Aorta (tissue), 5 donors: ENCODE measurements around the gene ZNF740. TPM values are rescaled to one million over a fixed set of nuclear protein-coding genes. Genes with fewer than 3 reads are reported as not detected.

ENCODE experiments used
- ATAC-seq: fragments of 200-7000 bp; cut with Tn5 transposase; one replicate; pipeline ENCODE4 v1.9.1; 2022; ENCODE audit warnings: moderate library complexity; ENCODE audit not compliant: low FRiP score
- DNase-seq, 2 donors: peaks; one replicate each; pipeline ENCODE4 v3.0.0-alpha.2; 2020
- H3K27ac ChIP-seq, 2 donors: one replicate each; pipeline ENCODE4 v1.5.1; 2013; ENCODE audit warnings: low read length in 2 of 2, mild to moderate bottlenecking in 2 of 2, moderate library complexity in 2 of 2, control low read depth in 1 of 2, inconsistent platforms in 1 of 2, low read depth in 1 of 2
- H3K27me3 ChIP-seq, 2 donors: one replicate each; pipeline ENCODE4 v1.6.1; 2013; ENCODE audit warnings: control low read depth in 1 of 2, low read length in 1 of 2, mild to moderate bottlenecking in 1 of 2, moderate library complexity in 1 of 2; ENCODE audit not compliant: insufficient read depth in 2 of 2, control insufficient read depth in 1 of 2
- H3K36me3 ChIP-seq, 2 donors: one replicate each; pipeline ENCODE4 v1.6.1; 2013; ENCODE audit warnings: control low read depth in 1 of 2, low read length in 1 of 2, mild to moderate bottlenecking in 1 of 2; ENCODE audit not compliant: insufficient read depth in 2 of 2, control insufficient read depth in 1 of 2
- H3K4me1 ChIP-seq, 2 donors: one replicate each; pipeline ENCODE4 v1.6.1; 2013; ENCODE audit warnings: low read length in 2 of 2, control low read depth in 1 of 2, mild to moderate bottlenecking in 1 of 2, moderate library complexity in 1 of 2; ENCODE audit not compliant: insufficient read depth in 2 of 2, control insufficient read depth in 1 of 2
- H3K4me3 ChIP-seq, 2 donors: one replicate each; pipeline ENCODE4 v1.5.1; 2013; ENCODE audit warnings: low read length in 2 of 2, control low read depth in 1 of 2, mild to moderate bottlenecking in 1 of 2
- H3K9me3 ChIP-seq: one replicate; pipeline ENCODE4 v1.6.1; 2013; ENCODE audit warnings: mild to moderate bottlenecking, low read length; ENCODE audit not compliant: control insufficient read depth
- WGBS, 2 donors: extraction: QIAGEN DNeasy Blood & Tissue Kit; methylation state at CpG; one replicate each; pipeline ENCODE4 v1.1.7; 2013; 5-methylcytosine and 5-hydroxymethylcytosine counted together
- intact Hi-C, 2 donors: fragments of 100-400 bp; cut with DNase I; formaldehyde crosslinking; loops; one replicate each; pipeline versions ENCODE4 v1.14.2 to v1.15.0; 2022
- polyA plus RNA-seq, 2 donors: library from polyadenylated mRNA; stranded (reverse); fragments of 200-250 nt; gene quantifications; one replicate each; pipeline ENCODE4 v1.2.3, GENCODE V29; 2013
- total RNA-seq, 2 donors: library from RNA; stranded (reverse); fragmentation: NEBNext Ultra II Directional; extraction: Animal tissue kit (Norgen Biotek cat#: 25700); gene quantifications; one replicate each; pipeline ENCODE4 v1.2.1, GENCODE V29; 2021
- donor health status: healthy with polysubstance abuse.
- donor health status: Bipolar disorder and iron deficiency.
- donor health status: DM: no; HTN: no; CAD: no.
- donor health status: DM: no; HTN: no; CAD: no.
- donor health status: DM: yes; HTN: yes; CAD: no.

ZNF740 gene
- total and polyA plus RNA-seq, 4 donors: 4.1 to 46.3 (median 24.8) TPM

GRCh38 chr12:53218551-53219291, 38.2 kb downstream of the ZNF740 start:
- no peak overlapping the region for H3K27ac ChIP-seq
- H3K36me3 ChIP-seq: peaks cover 0 to 4% of the 10 kb centered on the region in 2 donors
- peak; percentile 33 for ATAC-seq
- peak overlapping the region; percentile 68 to 78 for H3K4me3 ChIP-seq
- WGBS, 2 donors: 5 to 6% methylated on average over 22 to 30 of the region's 30 CpGs
- no peaks in the 10 kb centered on the region for H3K4me1 ChIP-seq
- no peaks in the 10 kb centered on the region for H3K27me3 ChIP-seq
- intact Hi-C loops: no loop called here
- peak in 1 of 2 donors; percentile 76 for DNase-seq
- H3K9me3 ChIP-seq: no peaks in the 10 kb centered on the region

GRCh38 chr12:53219292-53219955, 38.9 kb downstream of the ZNF740 start:
- WGBS, 2 donors: 0 to 2% methylated on average over 27 of the region's 27 CpGs
- Histone ChIP-seq H3K36me3 (peaks cover 0 to 4% of the 10 kb centered on the region in 2 donors), H3K4me1 (no peaks in the 10 kb centered on the region), H3K27me3 (no peaks in the 10 kb centered on the region), H3K9me3 (no peaks in the 10 kb centered on the region), H3K27ac (peak overlapping the region in 1 of 2 donors; percentile 1), H3K4me3 (peak overlapping the region; percentile 68 to 78)
- intact Hi-C loops: no loop called here
- DNase-seq: peak; percentile 65 to 86
- ATAC-seq: no peak

- Histone ChIP-seq H3K27me3 (no peaks in the 10 kb centered on the region), H3K36me3 (peaks cover 0 to 2% of the 10 kb centered on the region in 2 donors), H3K9me3 (no peaks in the 10 kb centered on the region), H3K4me1 (no peaks in the 10 kb centered on the region), H3K27ac (peak overlapping the region in 1 of 2 donors; percentile 35), H3K4me3 (peak overlapping the region; percentile 68 to 78)
- intact Hi-C loops: loop anchor here in 1 of 2 donors (5.0 kb wide), 1 partner anchor 47 kb away; the partner anchor contains the start of gene ESPL1
- peak; percentile 33 for ATAC-seq
- DNase-seq: peak; percentile 84 to 87
- 0% methylated on average over 39 to 52 of the region's 53 CpGs for WGBS, 2 donors
Measured at GRCh38 chr12:53219956-53220693, 39.6 kb downstream of the ZNF740 start.

- no peaks in the 10 kb centered on the region for H3K27me3 ChIP-seq
- H3K4me3 ChIP-seq: peak overlapping the region; percentile 68 to 78
- H3K9me3 ChIP-seq: no peaks in the 10 kb centered on the region
- H3K27ac ChIP-seq: peak overlapping the region; percentile 85 to 90
- peak; percentile 96 to 97 for DNase-seq
- ATAC-seq: peak; percentile 91
- H3K4me1 ChIP-seq: no peaks in the 10 kb centered on the region
- 0 to 1% methylated on average over 29 to 42 of the region's 42 CpGs for WGBS, 2 donors
- intact Hi-C loops: loop anchor here in 1 of 2 donors (1.0 to 5.0 kb wide), 2 partner anchors 12 to 47 kb away; partner anchors contain the start of genes ESPL1 and RARG
- no peaks in the 10 kb centered on the region for H3K36me3 ChIP-seq
Measured at GRCh38 chr12:53220694-53221202, 40.2 kb downstream of the ZNF740 start.

GRCh38 chr12:53221203-53222080, 40.9 kb downstream of the ZNF740 start:
- Histone ChIP-seq H3K27ac (peak overlapping the region; percentile 85 to 90), H3K36me3 (no peaks in the 10 kb centered on the region), H3K4me3 (peak overlapping the region; percentile 19 to 57), H3K4me1 (no peaks in the 10 kb centered on the region), H3K9me3 (no peaks in the 10 kb centered on the region), H3K27me3 (no peaks in the 10 kb centered on the region)
- intact Hi-C loops: loop anchor here in 1 of 2 donors (1.0 to 5.0 kb wide), 2 partner anchors 11 to 46 kb away; partner anchors contain the start of genes ESPL1 and RARG
- peak; percentile 73 for ATAC-seq
- DNase-seq: peak; percentile 85 to 91
- WGBS, 2 donors: 1% methylated on average over 43 to 72 of the region's 72 CpGs

- Histone ChIP-seq H3K4me1 (no peaks in the 10 kb centered on the region), H3K9me3 (no peaks in the 10 kb centered on the region), H3K27me3 (no peaks in the 10 kb centered on the region), H3K27ac (peak overlapping the region in 1 of 2 donors; percentile 90), H3K36me3 (peaks cover 0 to under 1% of the 10 kb centered on the region in 2 donors), H3K4me3 (peak overlapping the region in 1 of 2 donors; percentile 57)
- 33 to 34% methylated on average over 5 of the region's 5 CpGs for WGBS, 2 donors
- ATAC-seq (no peak), DNase-seq (peak; percentile 21 to 52)
- intact Hi-C loops: loop anchor here in 1 of 2 donors (5.0 kb wide), 1 partner anchor 45 kb away; the partner anchor contains the start of gene ESPL1
Measured at GRCh38 chr12:53222170-53222721, 41.7 kb downstream of the ZNF740 start.

GRCh38 chr12:53222806-53223261, 42.3 kb downstream of the ZNF740 start:
- H3K4me3 ChIP-seq: no peak overlapping the region
- ATAC-seq: no peak
- H3K27ac ChIP-seq: peak overlapping the region; percentile 59 to 69
- H3K27me3 ChIP-seq: no peaks in the 10 kb centered on the region
- no peaks in the 10 kb centered on the region for H3K9me3 ChIP-seq
- H3K36me3 ChIP-seq: peaks cover 0 to 2% of the 10 kb centered on the region in 2 donors
- 29 to 30% methylated on average over 4 of the region's 4 CpGs for WGBS, 2 donors
- DNase-seq: peak; percentile 13 to 50
- H3K4me1 ChIP-seq: no peaks in the 10 kb centered on the region
- intact Hi-C loops: loop anchor here in 1 of 2 donors (5.0 kb wide), 1 partner anchor 44 kb away; the partner anchor contains the start of gene ESPL1
